ENCODE measurements around the gene PITPNC1. TPM values are rescaled to one million over a fixed set of nuclear protein-coding genes. Genes with fewer than 3 reads are reported as not detected.

PITPNC1 gene
- total RNA-seq, 1 experiment from 2014 or later = 6.9 TPM

- no peak for TF ChIP-seq CTCF (IDR thresholded peaks at IDR 0.05; ENCODE audit: unreplicated experiment)
- intact Hi-C loops (cut with micrococcal nuclease; ENCODE audit: unreplicated experiment) = no loop called here
- no peak overlapping the region for H3K4me3 Mint-ChIP-seq (ENCODE audit: low read depth, unreplicated experiment)
- H3K36me3 Mint-ChIP-seq (ENCODE audit: insufficient read depth, unreplicated experiment) = no peaks in the 10 kb centered on the region
- no TSS peak for BruUV-seq (replicated peaks)
- DNase-seq = no peak
- H3K9me3 Mint-ChIP-seq (ENCODE audit: low read depth, unreplicated experiment) = no peaks in the 10 kb centered on the region
- H3K4me1 Mint-ChIP-seq (ENCODE audit: low read depth, unreplicated experiment) = no peaks in the 10 kb centered on the region
- CTCF ChIA-PET = no interaction called here
- H3K27ac Mint-ChIP-seq (ENCODE audit: unreplicated experiment) = no peak overlapping the region
- H3K27me3 Mint-ChIP-seq (ENCODE audit: unreplicated experiment) = no peaks in the 10 kb centered on the region
Observed at GRCh38 chr17:67619555-67619954, 242.5 kb downstream of the PITPNC1 start.

- no TSS peak for BruUV-seq (replicated peaks)
Observed at GRCh38 chr17:67620088-67620487, 243.0 kb downstream of the PITPNC1 start.

GRCh38 chr17:67620636-67621035 is 243.6 kb downstream of the PITPNC1 start:
- intact Hi-C loops (cut with micrococcal nuclease; ENCODE audit: unreplicated experiment) = no loop called here
- no peak for DNase-seq
- H3K27me3 Mint-ChIP-seq (ENCODE audit: unreplicated experiment) = no peaks in the 10 kb centered on the region
- BruUV-seq (replicated peaks) = no TSS peak
- no peaks in the 10 kb centered on the region for H3K36me3 Mint-ChIP-seq (ENCODE audit: insufficient read depth, unreplicated experiment)
- no peaks in the 10 kb centered on the region for H3K9me3 Mint-ChIP-seq (ENCODE audit: low read depth, unreplicated experiment)
- no peak overlapping the region for H3K4me3 Mint-ChIP-seq (ENCODE audit: low read depth, unreplicated experiment)
- no peak for TF ChIP-seq CTCF (IDR thresholded peaks at IDR 0.05; ENCODE audit: unreplicated experiment)
- CTCF ChIA-PET = no interaction called here
- H3K4me1 Mint-ChIP-seq (ENCODE audit: low read depth, unreplicated experiment) = no peaks in the 10 kb centered on the region
- H3K27ac Mint-ChIP-seq (ENCODE audit: unreplicated experiment) = no peak overlapping the region

More at GRCh38 chr17:67620088-67620487, 243.0 kb downstream of the PITPNC1 start:
- CTCF ChIA-PET = no interaction called here
- Mint-ChIP-seq H3K27ac (ENCODE audit: unreplicated experiment) (no peak overlapping the region), H3K4me3 (ENCODE audit: low read depth, unreplicated experiment) (no peak overlapping the region), H3K9me3 (ENCODE audit: low read depth, unreplicated experiment) (no peaks in the 10 kb centered on the region), H3K4me1 (ENCODE audit: low read depth, unreplicated experiment) (no peaks in the 10 kb centered on the region), H3K27me3 (ENCODE audit: unreplicated experiment) (no peaks in the 10 kb centered on the region), H3K36me3 (ENCODE audit: insufficient read depth, unreplicated experiment) (no peaks in the 10 kb centered on the region)
- intact Hi-C loops (cut with micrococcal nuclease; ENCODE audit: unreplicated experiment) = no loop called here
- DNase-seq = no peak
- no peak for TF ChIP-seq CTCF (IDR thresholded peaks at IDR 0.05; ENCODE audit: unreplicated experiment)

GRCh38 chr17:67623767-67624166 is 246.7 kb downstream of the PITPNC1 start:
- Mint-ChIP-seq H3K27ac (ENCODE audit: unreplicated experiment) (no peak overlapping the region), H3K9me3 (ENCODE audit: low read depth, unreplicated experiment) (no peaks in the 10 kb centered on the region), H3K4me3 (ENCODE audit: low read depth, unreplicated experiment) (no peak overlapping the region), H3K36me3 (ENCODE audit: insufficient read depth, unreplicated experiment) (no peaks in the 10 kb centered on the region), H3K4me1 (ENCODE audit: low read depth, unreplicated experiment) (no peaks in the 10 kb centered on the region), H3K27me3 (ENCODE audit: unreplicated experiment) (no peaks in the 10 kb centered on the region)
- intact Hi-C loops (cut with micrococcal nuclease; ENCODE audit: unreplicated experiment) = no loop called here
- CTCF ChIA-PET = no interaction called here
- DNase-seq = no peak
- TF ChIP-seq CTCF (IDR thresholded peaks at IDR 0.05; ENCODE audit: unreplicated experiment) = no peak
- BruUV-seq (replicated peaks) = no TSS peak

Measured in Calu3 (cell line).